CD14-positive monocyte (primary cell): ENCODE data around the gene TBX2. TPM values are rescaled to one million over a fixed set of nuclear protein-coding genes. Genes with fewer than 3 reads are reported as not detected.
A peak's percentile ranks its signal among the peaks of the same experiment; 100 is the strongest.

Experiments
- DNase-seq, 3 donors: peaks; one replicate each; pipeline ENCODE4 v3.0.0-alpha.2; 2011 to 2022
- H2AFZ ChIP-seq: 2 replicates; pipeline ENCODE4 v1.6.0; 2012; ENCODE audit warnings: mild to moderate bottlenecking, low read depth, low read length, inconsistent platforms; ENCODE audit not compliant: insufficient read depth, poor library complexity, severe bottlenecking
- H3K27ac ChIP-seq, 2 donors: 1 replicate in 1 of 2; 2 replicates in 1 of 2; pipeline ENCODE4 v1.5.1; 2012 to 2013; ENCODE audit warnings: low read length in 2 of 2, control low read depth in 1 of 2, inconsistent platforms in 1 of 2, low read depth in 1 of 2, mild to moderate bottlenecking in 1 of 2
- H3K27me3 ChIP-seq, 2 donors: one replicate each; pipeline versions ENCODE4 v1.6.0 to v1.6.1; 2011 to 2013; ENCODE audit warnings: low read length in 2 of 2; ENCODE audit not compliant: control insufficient read depth in 2 of 2, insufficient read depth in 2 of 2
- H3K36me3 ChIP-seq, 2 donors: replicated peaks in 1 of 2; 1 replicate in 1 of 2; 2 replicates in 1 of 2; pipeline versions ENCODE4 v1.5.1 to v1.6.1; 2012 to 2013; ENCODE audit warnings: low read length in 2 of 2, control low read depth in 1 of 2, inconsistent platforms in 1 of 2, mild to moderate bottlenecking in 1 of 2; ENCODE audit not compliant: insufficient read depth in 2 of 2, control insufficient read depth in 1 of 2
- H3K4me1 ChIP-seq, 2 donors: 1 replicate in 1 of 2; 2 replicates in 1 of 2; pipeline versions ENCODE4 v1.5.1 to v1.6.1; 2012 to 2013; ENCODE audit warnings: low read length in 2 of 2, control low read depth in 1 of 2, inconsistent platforms in 1 of 2, mild to moderate bottlenecking in 1 of 2, moderate library complexity in 1 of 2; ENCODE audit not compliant: insufficient read depth in 2 of 2, control insufficient read depth in 1 of 2
- H3K4me2 ChIP-seq: replicated peaks from 2 replicates; pipeline ENCODE3; 2012; ENCODE audit warnings: low read length, moderate library complexity, mild to moderate bottlenecking; ENCODE audit not compliant: poor library complexity, severe bottlenecking; ENCODE audit errors: extremely low read depth
- H3K4me3 ChIP-seq, 3 experiments: fragments of 200-600 bp in 1 of 3; sonication (generic) in 1 of 3; replicated peaks in 1 of 3; 1 replicate in 2 of 3; 2 replicates in 1 of 3; pipeline ENCODE4 v1.5.1; 2011 to 2013; ENCODE audit warnings: low read length in 3 of 3, mild to moderate bottlenecking in 3 of 3, control low read depth in 2 of 3, low read depth in 2 of 3, inconsistent platforms in 1 of 3, moderate library complexity in 1 of 3
- H3K79me2 ChIP-seq: 2 replicates; pipeline ENCODE4 v1.6.0; 2012; ENCODE audit warnings: mild to moderate bottlenecking, control low read depth, inconsistent platforms, low read length, moderate library complexity; ENCODE audit not compliant: insufficient read depth
- H3K9ac ChIP-seq: 2 replicates; pipeline ENCODE4 v1.6.0; 2017; ENCODE audit warnings: low read length, mild to moderate bottlenecking; ENCODE audit not compliant: insufficient read depth, poor library complexity, severe bottlenecking
- H3K9me3 ChIP-seq, 2 donors: replicated peaks in 1 of 2; 1 replicate in 1 of 2; 2 replicates in 1 of 2; pipeline versions ENCODE4 v1.5.1 to v1.6.1; 2012 to 2013; ENCODE audit warnings: low read length in 2 of 2, control low read depth in 1 of 2; ENCODE audit not compliant: control insufficient read depth in 1 of 2, insufficient read depth in 1 of 2
- H4K20me1 ChIP-seq: 2 replicates; pipeline ENCODE4 v1.6.0; 2012; ENCODE audit warnings: mild to moderate bottlenecking, low read length, control low read depth, moderate library complexity; ENCODE audit not compliant: insufficient read depth
- H3K27ac Mint-ChIP-seq, 7 donors: one replicate each; pipeline ENCODE4 v1.8.0; 2020; ENCODE audit warnings: mild to moderate bottlenecking in 7 of 7, mixed read lengths in 7 of 7, moderate library complexity in 6 of 7, inconsistent platforms in 2 of 7
- H3K27me3 Mint-ChIP-seq, 3 donors: one replicate each; pipeline ENCODE4 v1.8.0; 2021 to 2022; ENCODE audit warnings: low read depth in 3 of 3, mild to moderate bottlenecking in 3 of 3, mixed read lengths in 3 of 3, moderate library complexity in 3 of 3, inconsistent platforms in 1 of 3
- H3K36me3 Mint-ChIP-seq, 2 donors: one replicate each; pipeline ENCODE4 v1.8.0; 2020; ENCODE audit warnings: mixed read lengths in 2 of 2, inconsistent platforms in 1 of 2, mild to moderate bottlenecking in 1 of 2
- H3K4me1 Mint-ChIP-seq: one replicate; pipeline ENCODE4 v1.8.0; 2020; ENCODE audit warnings: mild to moderate bottlenecking, mixed read lengths
- H3K4me3 Mint-ChIP-seq, 2 donors: one replicate each; pipeline ENCODE4 v1.8.0; 2020; ENCODE audit warnings: mild to moderate bottlenecking in 2 of 2, mixed read lengths in 2 of 2, moderate library complexity in 1 of 2
- H3K9me3 Mint-ChIP-seq, 7 donors: one replicate each; pipeline ENCODE4 v1.8.0; 2020 to 2022; ENCODE audit warnings: mixed read lengths in 7 of 7, mild to moderate bottlenecking in 6 of 7, moderate library complexity in 6 of 7, inconsistent platforms in 2 of 7
- CTCF ChIP-seq: fragments of 200-600 bp; IDR thresholded peaks from one replicate; pipeline ENCODE4 v1.8.0; 2022; ENCODE audit warnings: antibody characterized with exemption, mild to moderate bottlenecking
- WGBS: methylation state at CpG from one replicate; pipeline ENCODE4 v1.1.5; 2013; ENCODE audit warnings: missing lambda C conversion rate; ENCODE audit not compliant: insufficient coverage; 5-methylcytosine and 5-hydroxymethylcytosine counted together
- intact Hi-C, 2 donors: fragments of 100-400 bp; cut with micrococcal nuclease; formaldehyde crosslinking; loops; one replicate each; pipeline versions ENCODE4 v1.15.0 to v1.15.1; 2023
- polyA plus RNA-seq, 3 donors: library from polyadenylated mRNA; depleted of rRNA in 1 of 3; unstranded in 2 of 3; stranded (reverse) in 1 of 3; fragments of 300-500 nt in 2 of 3; fragments of >200 nt in 1 of 3; fragmentation: Illumina TruSeq in 2 of 3; gene quantifications; 1 replicate in 2 of 3; 2 replicates in 1 of 3; pipeline ENCODE4 v1.2.3, GENCODE V29; 2012 to 2021

TBX2 gene
- polyA plus RNA-seq, 3 donors = 0.03 TPM; not detected in 2

GRCh38 chr17:61401389-61402072 is 1.9 kb downstream of the TBX2 start:
- no peak overlapping the region for H3K9ac ChIP-seq
- peaks cover 46% of the 10 kb centered on the region for H3K4me1 Mint-ChIP-seq
- H3K4me3 Mint-ChIP-seq = peak overlapping the region in 1 of 2 donors; percentile 80
- peaks cover 0 to 25% (median 12%) of the 10 kb centered on the region in 7 donors for H3K9me3 Mint-ChIP-seq
- H3K27ac ChIP-seq = no peak overlapping the region
- no peak for TF ChIP-seq CTCF
- no peaks in the 10 kb centered on the region for H3K36me3 ChIP-seq
- no peak overlapping the region for H3K4me3 ChIP-seq
- H3K27me3 ChIP-seq = peaks cover 76 to 91% of the 10 kb centered on the region in 2 donors
- H3K36me3 Mint-ChIP-seq = peaks cover 12 to 13% of the 10 kb centered on the region in 2 donors
- H2AFZ ChIP-seq = no peak overlapping the region
- H3K4me2 ChIP-seq = no peak overlapping the region
- no peak overlapping the region for H3K27ac Mint-ChIP-seq
- H3K4me1 ChIP-seq = peaks cover 27 to 54% of the 10 kb centered on the region in 2 donors
- no peaks in the 10 kb centered on the region for H4K20me1 ChIP-seq
- whole genome bisulfite sequencing = 13% methylated on average over 17 of the region's 25 CpGs
- peaks cover 11 to 44% of the 10 kb centered on the region in 2 donors for H3K9me3 ChIP-seq
- DNase-seq = no peak
- no peaks in the 10 kb centered on the region for H3K79me2 ChIP-seq
- intact Hi-C loops = no loop called here
- H3K27me3 Mint-ChIP-seq = peaks cover 79 to 95% (median 81%) of the 10 kb centered on the region in 3 donors

GRCh38 chr17:61402073-61402541 is 2.5 kb downstream of the TBX2 start:
- intact Hi-C loops = no loop called here
- Mint-ChIP-seq H3K27ac (no peak overlapping the region), H3K9me3 (peaks cover 0 to 27% (median 12%) of the 10 kb centered on the region in 7 donors), H3K27me3 (peaks cover 82 to 96% (median 84%) of the 10 kb centered on the region in 3 donors), H3K4me3 (peak overlapping the region in 1 of 2 donors; percentile 83), H3K36me3 (peaks cover 12 to 13% of the 10 kb centered on the region in 2 donors), H3K4me1 (peaks cover 46% of the 10 kb centered on the region)
- Histone ChIP-seq H3K4me2 (no peak overlapping the region), H3K4me3 (no peak overlapping the region), H3K36me3 (no peaks in the 10 kb centered on the region), H3K9me3 (peaks cover 11 to 46% of the 10 kb centered on the region in 2 donors), H4K20me1 (no peaks in the 10 kb centered on the region), H3K9ac (no peak overlapping the region), H3K27ac (no peak overlapping the region), H3K4me1 (peaks cover 27 to 48% of the 10 kb centered on the region in 2 donors), H3K27me3 (peaks cover 80 to 93% of the 10 kb centered on the region in 2 donors), H2AFZ (no peak overlapping the region), H3K79me2 (no peaks in the 10 kb centered on the region)
- DNase-seq = no peak
- WGBS = 12% methylated on average over 7 of the region's 11 CpGs
- no peak for TF ChIP-seq CTCF
